HUES64 (cell line): ENCODE data around the gene CCDC152. TPM values are rescaled to one million over a fixed set of nuclear protein-coding genes. Genes with fewer than 3 reads are reported as not detected.
"Not testable (repeated sequence)": the region's sequence is repeated elsewhere in the genome, so short reads cannot be mapped to it uniquely, and the experiment has no call there.

Experiments used
- H3K27ac ChIP-seq: 2 replicates; pipeline ENCODE4 v1.7.0; 2013; ENCODE audit warnings: low read depth, low read length, inconsistent platforms
- H3K27me3 ChIP-seq: 2 replicates; pipeline ENCODE4 v1.6.1; 2013; ENCODE audit warnings: mild to moderate bottlenecking, low read length; ENCODE audit not compliant: insufficient read depth
- H3K36me3 ChIP-seq: 2 replicates; pipeline ENCODE4 v1.6.1; 2013; ENCODE audit warnings: mild to moderate bottlenecking, low read length; ENCODE audit not compliant: insufficient read depth
- H3K4me1 ChIP-seq: 2 replicates; pipeline ENCODE4 v1.6.1; 2013; ENCODE audit warnings: mild to moderate bottlenecking, low read length, moderate library complexity; ENCODE audit not compliant: insufficient read depth
- H3K4me3 ChIP-seq: 2 replicates; pipeline ENCODE4 v1.5.1; 2013; ENCODE audit warnings: mild to moderate bottlenecking, low read length, moderate library complexity
- H3K9ac ChIP-seq: 2 replicates; pipeline ENCODE4 v1.6.1; 2013; ENCODE audit warnings: mild to moderate bottlenecking, low read depth, low read length
- H3K9me3 ChIP-seq: 2 replicates; pipeline ENCODE4 v1.6.1; 2013; ENCODE audit warnings: low read depth, low read length; ENCODE audit not compliant: insufficient read depth
- WGBS: fragments of 150-250, 120-280 bp; methylation state at CpG from one replicate; pipeline ENCODE4 v1.1.7; 2013; ENCODE audit warnings: missing lambda C conversion rate; 5-methylcytosine and 5-hydroxymethylcytosine counted together
- polyA plus RNA-seq, 2 experiments: library from polyadenylated mRNA; stranded (reverse); fragments of 50-300 nt; gene quantifications; one replicate each; pipeline ENCODE4 v1.2.3, GENCODE V29; 2013

Gene CCDC152, protein sequence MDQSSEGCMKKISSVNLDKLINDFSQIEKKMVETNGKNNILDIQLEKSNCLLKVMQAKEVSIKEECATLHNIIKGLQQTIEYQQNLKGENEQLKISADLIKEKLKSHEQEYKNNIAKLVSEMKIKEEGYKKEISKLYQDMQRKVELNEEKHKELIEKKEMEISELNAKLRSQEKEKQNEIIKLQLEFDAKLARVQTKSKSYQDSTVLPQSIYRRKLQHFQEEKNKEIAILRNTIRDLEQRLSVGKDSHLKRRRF
- polyA plus RNA-seq (2013, experiment 1 of 2) = 6.6 TPM
- polyA plus RNA-seq (2013, experiment 2 of 2) = 5.9 TPM

DNA sequence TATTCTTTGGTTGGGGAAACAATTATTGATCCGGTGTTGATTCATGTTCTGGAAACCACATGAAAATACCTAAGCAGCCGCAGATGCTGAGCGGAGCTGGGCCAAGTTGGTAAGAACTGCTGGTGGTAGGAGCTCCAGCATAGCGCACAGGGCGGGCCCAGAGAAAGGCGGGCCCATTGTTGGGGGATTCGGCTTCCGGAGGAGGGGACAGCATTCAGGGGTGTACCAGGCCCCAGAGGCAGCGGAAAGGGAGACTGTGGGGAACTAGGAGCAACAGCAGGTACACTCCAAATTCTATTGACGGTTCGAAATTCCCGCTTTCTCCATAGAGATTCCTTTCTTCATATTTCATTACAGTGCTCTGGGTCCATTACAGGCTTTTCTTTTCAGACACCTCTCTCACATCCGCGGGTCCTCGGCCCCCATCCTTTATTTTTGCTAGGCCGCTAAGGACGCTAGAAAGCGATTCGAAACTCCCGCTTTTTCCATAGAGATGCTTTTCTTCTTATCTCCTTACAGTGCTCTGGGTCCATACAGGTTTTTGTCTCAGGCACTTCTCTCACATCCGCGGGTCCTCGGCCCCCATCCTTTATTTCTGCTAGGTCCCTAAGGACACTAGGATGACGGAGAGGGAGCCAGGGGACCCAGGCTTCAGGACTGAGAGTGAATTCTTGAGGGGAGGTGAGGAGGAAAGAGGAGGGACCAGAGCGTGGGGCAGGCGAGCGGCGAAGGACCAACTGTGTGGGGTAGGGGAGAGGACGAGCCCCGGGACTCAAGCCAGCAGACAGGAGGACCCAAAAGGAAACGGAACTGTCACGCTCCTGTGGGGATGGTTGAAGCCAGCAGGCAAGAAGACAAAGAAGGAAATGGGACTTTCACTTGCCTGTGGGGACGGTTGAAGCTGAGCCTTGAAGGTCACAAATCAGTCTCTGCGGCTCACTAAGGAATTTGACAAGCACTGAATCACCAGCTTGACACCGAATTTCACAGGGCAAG is at the start of gene CCDC152:
Gene CCDC152, plus strand, starts transcription at position 213 of the 996 bp plus-strand sequence. CDS start 2,304 bp downstream, outside the sequence.
- Histone ChIP-seq H3K27me3 (no peaks in the 10 kb centered on the region), H3K9me3 (no peaks in the 10 kb centered on the region), H3K27ac (no peak within 1 kb of the TSS), H3K4me1 (peaks cover 12% of the 10 kb centered on the region; the same call in 1 of the 2 replicates), H3K36me3 (no peaks in the 10 kb centered on the region), H3K4me3 (peak within 1 kb of the TSS; percentile 63), H3K9ac (peak within 1 kb of the TSS; percentile 43)
- 89% methylated on average over 35 of the region's 35 CpGs for WGBS

DNA sequence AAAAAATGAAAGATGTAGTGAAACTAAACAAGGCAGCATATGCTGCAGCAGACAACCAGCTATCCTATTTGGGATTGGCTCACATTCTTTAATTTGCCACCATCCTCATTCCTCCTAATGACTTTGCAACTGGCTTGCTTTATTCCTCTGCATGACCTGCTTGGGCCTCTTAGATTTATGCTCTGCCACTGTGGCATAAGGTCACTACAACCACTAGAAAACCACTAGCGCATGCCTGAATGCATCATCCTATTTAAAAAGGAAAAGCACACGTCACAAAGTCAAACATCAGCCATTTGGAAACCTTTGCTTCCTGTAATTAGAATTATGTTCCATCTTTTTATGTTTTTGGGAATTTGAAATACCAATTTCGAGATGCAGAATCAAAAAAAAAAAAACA is 40.8 kb upstream of the CCDC152 start:
- no peak overlapping the region for H3K27ac ChIP-seq
- no peaks in the 10 kb centered on the region for H3K4me1 ChIP-seq
- no peak overlapping the region for H3K9ac ChIP-seq
- H3K27me3 ChIP-seq = no peaks in the 10 kb centered on the region
- no peaks in the 10 kb centered on the region for H3K9me3 ChIP-seq
- no peaks in the 10 kb centered on the region for H3K36me3 ChIP-seq
- H3K4me3 ChIP-seq = no peak overlapping the region
- WGBS = 93% methylated on average over 3 of the region's 3 CpGs

DNA sequence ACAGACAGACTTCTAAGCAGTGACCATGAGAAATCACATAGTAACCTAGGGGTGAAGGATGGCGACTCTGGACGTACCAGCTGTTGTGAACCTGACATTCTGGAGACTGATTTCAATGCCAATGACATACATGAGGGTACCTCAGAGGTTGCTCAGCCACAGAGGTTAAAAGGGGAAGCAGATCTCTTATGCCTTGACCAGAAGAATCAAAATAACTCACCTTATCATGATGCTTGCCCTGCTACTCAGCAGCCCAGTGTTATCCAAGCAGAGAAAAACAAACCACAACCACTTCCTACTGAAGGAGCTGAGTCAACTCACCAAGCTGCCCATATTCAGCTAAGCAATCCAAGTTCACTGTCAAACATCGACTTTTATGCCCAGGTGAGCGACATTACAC is 38.0 kb upstream of the CCDC152 start:
- Histone ChIP-seq H3K27ac (no peak overlapping the region), H3K27me3 (no peaks in the 10 kb centered on the region), H3K4me1 (no peaks in the 10 kb centered on the region), H3K4me3 (no peak overlapping the region), H3K36me3 (no peaks in the 10 kb centered on the region), H3K9me3 (no peaks in the 10 kb centered on the region), H3K9ac (no peak overlapping the region)
- WGBS = 94% methylated on average over 4 of the region's 4 CpGs

DNA sequence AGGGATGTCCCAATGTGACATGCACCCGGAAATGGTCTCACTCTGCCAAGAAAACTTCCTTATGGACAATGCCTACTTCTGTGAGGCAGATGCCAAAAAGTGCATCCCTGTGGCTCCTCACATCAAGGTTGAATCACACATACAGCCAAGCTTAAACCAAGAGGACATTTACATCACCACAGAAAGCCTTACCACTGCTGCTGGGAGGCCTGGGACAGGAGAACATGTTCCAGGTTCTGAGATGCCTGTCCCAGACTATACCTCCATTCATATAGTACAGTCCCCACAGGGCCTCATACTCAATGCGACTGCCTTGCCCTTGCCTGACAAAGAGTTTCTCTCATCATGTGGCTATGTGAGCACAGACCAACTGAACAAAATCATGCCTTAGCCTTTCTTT is 37.6 kb upstream of the CCDC152 start:
- H3K36me3 ChIP-seq = no peaks in the 10 kb centered on the region
- H3K9ac ChIP-seq = no peak overlapping the region
- H3K4me1 ChIP-seq = no peaks in the 10 kb centered on the region
- H3K4me3 ChIP-seq = no peak overlapping the region
- no peaks in the 10 kb centered on the region for H3K9me3 ChIP-seq
- 91% methylated on average over 2 of the region's 2 CpGs for WGBS
- no peaks in the 10 kb centered on the region for H3K27me3 ChIP-seq
- no peak overlapping the region for H3K27ac ChIP-seq

DNA sequence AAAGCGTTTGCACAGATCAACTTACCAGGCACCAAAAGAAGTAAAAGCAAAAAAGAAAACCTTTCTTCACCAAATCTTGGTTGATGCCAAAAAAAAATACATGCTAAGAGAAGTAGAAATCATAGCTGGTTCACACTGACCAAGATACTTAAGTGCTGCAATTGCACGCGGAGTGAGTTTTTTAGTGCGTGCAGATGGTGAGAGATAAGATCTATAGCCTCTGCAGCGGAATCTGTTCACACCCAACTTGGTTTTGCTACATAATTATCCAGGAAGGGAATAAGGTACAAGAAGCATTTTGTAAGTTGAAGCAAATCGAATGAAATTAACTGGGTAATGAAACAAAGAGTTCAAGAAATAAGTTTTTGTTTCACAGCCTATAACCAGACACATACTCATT is 36.4 kb upstream of the CCDC152 start:
- no peaks in the 10 kb centered on the region for H3K9me3 ChIP-seq
- no peaks in the 10 kb centered on the region for H3K27me3 ChIP-seq
- H3K36me3 ChIP-seq = no peaks in the 10 kb centered on the region
- H3K4me3 ChIP-seq = no peak overlapping the region
- no peaks in the 10 kb centered on the region for H3K4me1 ChIP-seq
- H3K9ac ChIP-seq = no peak overlapping the region
- WGBS = 96% methylated on average over 4 of the region's 6 CpGs
- no peak overlapping the region for H3K27ac ChIP-seq

DNA sequence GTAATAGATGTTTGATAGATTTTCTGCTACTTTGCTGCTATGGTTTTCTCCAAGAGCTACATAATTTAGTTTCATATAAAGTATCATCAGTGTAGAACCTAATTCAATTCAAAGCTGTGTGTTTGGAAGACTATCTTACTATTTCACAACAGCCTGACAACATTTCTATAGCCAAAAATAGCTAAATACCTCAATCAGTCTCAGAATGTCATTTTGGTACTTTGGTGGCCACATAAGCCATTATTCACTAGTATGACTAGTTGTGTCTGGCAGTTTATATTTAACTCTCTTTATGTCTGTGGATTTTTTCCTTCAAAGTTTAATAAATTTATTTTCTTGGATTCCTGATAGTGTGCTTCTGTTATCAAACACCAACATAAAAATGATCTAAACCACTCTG is 35.1 kb upstream of the CCDC152 start:
- Histone ChIP-seq H3K4me3 (no peak overlapping the region), H3K36me3 (no peaks in the 10 kb centered on the region), H3K27me3 (no peaks in the 10 kb centered on the region), H3K27ac (no peak overlapping the region), H3K9me3 (no peaks in the 10 kb centered on the region), H3K9ac (no peak overlapping the region), H3K4me1 (no peaks in the 10 kb centered on the region)

DNA sequence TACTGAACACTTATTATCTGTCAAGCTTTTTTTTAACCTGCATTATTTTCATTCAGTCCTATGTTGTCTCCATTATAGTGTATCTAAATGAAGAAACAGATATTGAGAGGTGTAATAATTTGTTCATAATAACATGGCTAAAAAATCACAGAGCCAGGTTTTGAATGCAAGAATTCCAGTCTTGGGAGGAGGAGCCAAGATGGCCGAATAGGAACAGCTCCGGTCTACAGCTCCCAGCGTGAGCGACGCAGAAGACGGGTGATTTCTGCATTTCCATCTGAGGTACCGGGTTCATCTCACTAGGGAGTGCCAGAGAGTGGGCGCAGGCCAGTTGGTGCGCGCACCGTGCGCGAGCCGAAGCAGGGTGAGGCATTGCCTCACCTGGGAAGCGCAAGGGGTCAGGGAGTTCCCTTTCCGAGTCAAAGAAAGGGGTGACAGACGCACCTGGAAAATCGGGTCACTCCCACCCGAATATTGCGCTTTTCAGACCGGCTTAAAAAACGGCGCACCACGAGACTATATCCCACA is 22.0 kb upstream of the CCDC152 start:
- H3K27ac ChIP-seq, H3K9ac ChIP-seq, H3K9me3 ChIP-seq, H3K27me3 ChIP-seq, H3K4me3 ChIP-seq, H3K4me1 ChIP-seq, H3K36me3 ChIP-seq: not testable (repeated sequence)
- 89% methylated on average over 14 of the region's 24 CpGs for WGBS

DNA sequence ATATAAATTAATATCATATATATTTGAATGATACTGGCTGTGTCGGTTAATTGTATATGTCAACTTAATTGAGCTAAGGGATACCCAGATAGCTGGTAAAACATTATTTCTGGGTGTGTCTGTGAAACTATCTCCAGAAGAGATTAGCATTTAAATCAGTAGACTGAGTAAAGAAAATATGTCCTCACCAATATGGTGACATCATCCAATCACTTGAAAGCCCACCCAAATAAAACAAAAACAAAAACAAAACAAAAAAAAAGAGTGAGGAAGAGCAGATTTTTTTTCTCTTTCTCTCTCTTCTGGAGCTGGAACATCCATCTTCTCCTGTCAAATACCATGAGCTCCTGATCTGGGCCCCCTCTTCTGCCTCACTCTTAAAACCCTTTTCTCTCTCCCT is 15.7 kb upstream of the CCDC152 start:
- Histone ChIP-seq H3K9ac (no peak overlapping the region), H3K27me3 (no peaks in the 10 kb centered on the region), H3K27ac (no peak overlapping the region), H3K36me3 (no peaks in the 10 kb centered on the region), H3K4me1 (no peaks in the 10 kb centered on the region; the same call in 1 of the 2 replicates), H3K4me3 (no peak overlapping the region), H3K9me3 (0 out of 2 replicates have a peak, but pooled peaks cover 5% of the 10 kb centered on the region)
- 82% methylated on average over 1 of the region's 1 CpG for WGBS

DNA sequence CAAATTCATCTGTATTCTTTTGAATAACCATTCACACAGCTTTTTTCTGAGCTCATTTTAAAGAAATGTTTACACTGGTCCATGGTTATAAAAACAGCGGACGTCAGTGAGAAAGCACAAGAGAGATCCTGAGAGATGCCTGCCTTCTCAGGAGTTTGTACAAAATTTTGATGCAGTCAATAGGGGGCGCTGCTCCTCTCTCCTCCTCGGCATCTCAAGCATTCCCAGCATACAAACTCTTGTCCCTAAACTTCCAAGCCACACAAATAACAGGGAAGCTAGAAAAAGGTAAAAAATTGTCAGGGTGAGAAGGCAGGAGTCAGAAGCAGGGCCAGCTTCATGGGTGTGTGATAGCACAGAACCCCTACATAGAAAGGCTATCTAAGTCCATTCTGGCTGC is 11.2 kb upstream of the CCDC152 start:
- no peaks in the 10 kb centered on the region for H3K27me3 ChIP-seq
- H3K4me3 ChIP-seq = no peak overlapping the region
- 24% methylated on average over 4 of the region's 4 CpGs for WGBS
- H3K9ac ChIP-seq = no peak overlapping the region
- no peaks in the 10 kb centered on the region for H3K36me3 ChIP-seq
- no peak overlapping the region for H3K27ac ChIP-seq
- 0 out of 2 replicates have a peak, but pooled peaks cover 5% of the 10 kb centered on the region for H3K9me3 ChIP-seq
- no peaks in the 10 kb centered on the region; the same call in 1 of the 2 replicates for H3K4me1 ChIP-seq

DNA sequence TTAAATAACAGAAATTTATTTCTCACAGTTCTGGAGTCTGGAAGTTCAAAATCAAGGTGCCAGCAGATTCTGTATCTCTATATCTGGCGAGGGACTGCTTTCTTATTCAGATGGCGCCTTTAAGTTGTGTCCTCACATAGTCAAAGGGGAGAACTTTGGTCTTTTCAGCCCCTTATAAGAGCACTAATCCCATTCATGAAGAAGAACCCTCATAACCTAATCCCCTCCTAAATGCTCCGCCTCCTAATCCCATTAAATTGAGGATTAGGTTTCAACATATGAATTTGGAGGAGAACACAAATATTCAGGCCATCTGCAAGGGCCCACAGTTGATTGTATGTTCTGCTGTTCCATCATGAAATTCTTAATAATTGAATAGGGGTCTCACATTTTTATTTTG is 10.8 kb upstream of the CCDC152 start:
- 94% methylated on average over 3 of the region's 3 CpGs for WGBS
- H3K36me3 ChIP-seq = no peaks in the 10 kb centered on the region
- H3K4me1 ChIP-seq = no peaks in the 10 kb centered on the region; the same call in 1 of the 2 replicates
- no peak overlapping the region for H3K4me3 ChIP-seq
- 0 out of 2 replicates have a peak, but pooled peaks cover 3% of the 10 kb centered on the region for H3K9me3 ChIP-seq
- no peak overlapping the region for H3K9ac ChIP-seq
- H3K27ac ChIP-seq = no peak overlapping the region
- H3K27me3 ChIP-seq = no peaks in the 10 kb centered on the region

DNA sequence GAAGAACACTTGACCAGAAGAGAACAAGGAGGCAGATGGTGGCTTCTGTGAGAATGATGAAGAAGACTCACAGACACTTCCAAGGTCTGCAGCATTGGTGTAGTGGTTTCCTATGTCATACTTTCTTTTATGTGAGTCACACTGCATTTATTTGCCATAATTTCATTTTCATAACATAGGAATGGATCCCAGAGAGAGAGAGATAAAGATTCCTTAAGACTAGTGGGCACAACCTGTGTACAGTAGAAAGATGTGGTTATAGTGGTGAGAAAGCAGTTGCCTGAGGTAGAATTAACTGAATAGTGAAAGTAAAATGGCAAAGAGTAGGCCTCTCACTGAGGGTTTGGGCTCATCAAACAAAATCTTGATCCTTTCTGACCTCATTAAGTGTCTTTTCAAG is 7.6 kb upstream of the CCDC152 start:
- Histone ChIP-seq H3K4me1 (no peaks in the 10 kb centered on the region; the same call in 1 of the 2 replicates), H3K36me3 (no peaks in the 10 kb centered on the region), H3K9ac (no peak overlapping the region), H3K4me3 (no peak overlapping the region), H3K27me3 (no peaks in the 10 kb centered on the region), H3K27ac (no peak overlapping the region), H3K9me3 (no peaks in the 10 kb centered on the region)
